HG02678 (cell line): ENCODE results near the gene VAV2.

Source experiments
- ATAC-seq: cut with Tn5 transposase; IDR thresholded peaks from one replicate; pipeline ENCODE4 v1.9.1; 2021; ENCODE audit warnings: mild to moderate bottlenecking, moderate library complexity; ENCODE audit not compliant: unreplicated experiment

Gene VAV2

GRCh38 chr9:133788045-133788818 lies 203.9 kb downstream of the VAV2 start:
- no peak for ATAC-seq

GRCh38 chr9:133787754-133788025 lies 204.4 kb downstream of the VAV2 start:
- ATAC-seq: no peak

GRCh38 chr9:133786907-133787753 lies 205.0 kb downstream of the VAV2 start:
- ATAC-seq: no peak

GRCh38 chr9:133786371-133786753 lies 205.8 kb downstream of the VAV2 start:
- ATAC-seq: no peak

GRCh38 chr9:133785753-133786370 lies 206.3 kb downstream of the VAV2 start:
- no peak for ATAC-seq

GRCh38 chr9:133784731-133785561 lies 207.2 kb downstream of the VAV2 start:
- no peak for ATAC-seq

GRCh38 chr9:133783331-133783731 lies 208.8 kb downstream of the VAV2 start:
- no peak for ATAC-seq

- no peak for ATAC-seq
These were observed 209.7 kb downstream of the VAV2 start for GRCh38 chr9:133782157-133783130.

- ATAC-seq: no peak
These were observed 210.3 kb downstream of the VAV2 start for GRCh38 chr9:133781828-133782135.

GRCh38 chr9:133780962-133781827 lies 210.9 kb downstream of the VAV2 start:
- ATAC-seq: no peak

- ATAC-seq: no peak
These were observed 211.6 kb downstream of the VAV2 start for GRCh38 chr9:133780404-133780945.

GRCh38 chr9:133779516-133780403 lies 212.4 kb downstream of the VAV2 start:
- no peak for ATAC-seq

GRCh38 chr9:133779081-133779480 lies 213.0 kb downstream of the VAV2 start:
- no peak for ATAC-seq

GRCh38 chr9:133778336-133779013 lies 213.6 kb downstream of the VAV2 start:
- ATAC-seq: no peak

GRCh38 chr9:133777871-133778270 lies 214.3 kb downstream of the VAV2 start:
- ATAC-seq: no peak

GRCh38 chr9:133777068-133777791 lies 214.9 kb downstream of the VAV2 start:
- ATAC-seq: no peak
